ENCODE results near the gene ATXN1L.
A peak's percentile ranks its signal among the peaks of the same experiment; 100 is the strongest.

Gene ATXN1L

DNA sequence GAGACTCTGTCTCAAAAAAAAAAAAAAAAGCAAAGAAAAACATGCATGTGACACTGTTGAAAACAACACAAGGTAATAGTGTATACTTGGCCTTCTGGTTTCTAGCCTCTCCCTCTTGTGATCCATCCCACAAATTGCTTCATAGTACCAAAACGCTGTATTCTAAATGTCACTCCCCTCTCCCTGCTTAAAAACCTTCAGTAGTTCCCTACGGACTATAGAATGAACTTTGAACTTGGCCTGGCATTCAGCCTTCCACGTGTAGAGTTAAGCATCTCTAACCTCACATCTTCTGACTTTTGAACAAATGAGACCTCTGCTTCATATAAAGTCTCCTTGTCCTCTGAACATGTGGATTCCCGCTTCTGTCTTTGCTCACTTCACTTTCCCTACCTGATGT lies 33.1 kb downstream of the ATXN1L start:
- TF ChIP-seq, protein P1, sequence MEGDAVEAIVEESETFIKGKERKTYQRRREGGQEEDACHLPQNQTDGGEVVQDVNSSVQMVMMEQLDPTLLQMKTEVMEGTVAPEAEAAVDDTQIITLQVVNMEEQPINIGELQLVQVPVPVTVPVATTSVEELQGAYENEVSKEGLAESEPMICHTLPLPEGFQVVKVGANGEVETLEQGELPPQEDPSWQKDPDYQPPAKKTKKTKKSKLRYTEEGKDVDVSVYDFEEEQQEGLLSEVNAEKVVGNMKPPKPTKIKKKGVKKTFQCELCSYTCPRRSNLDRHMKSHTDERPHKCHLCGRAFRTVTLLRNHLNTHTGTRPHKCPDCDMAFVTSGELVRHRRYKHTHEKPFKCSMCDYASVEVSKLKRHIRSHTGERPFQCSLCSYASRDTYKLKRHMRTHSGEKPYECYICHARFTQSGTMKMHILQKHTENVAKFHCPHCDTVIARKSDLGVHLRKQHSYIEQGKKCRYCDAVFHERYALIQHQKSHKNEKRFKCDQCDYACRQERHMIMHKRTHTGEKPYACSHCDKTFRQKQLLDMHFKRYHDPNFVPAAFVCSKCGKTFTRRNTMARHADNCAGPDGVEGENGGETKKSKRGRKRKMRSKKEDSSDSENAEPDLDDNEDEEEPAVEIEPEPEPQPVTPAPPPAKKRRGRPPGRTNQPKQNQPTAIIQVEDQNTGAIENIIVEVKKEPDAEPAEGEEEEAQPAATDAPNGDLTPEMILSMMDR (IDR thresholded peaks at IDR 0.05): no peak

GRCh38 chr16:71880176-71880575 lies 34.4 kb downstream of the ATXN1L start:
- TF ChIP-seq, protein P1 (IDR thresholded peaks at IDR 0.05): no peak

- TF ChIP-seq, protein P1 (IDR thresholded peaks at IDR 0.05): peak; percentile 81
These were observed 36.9 kb downstream of the ATXN1L start for GRCh38 chr16:71882505-71883167.

- TF ChIP-seq, protein P1 (IDR thresholded peaks at IDR 0.05): peak; percentile 50
These were observed 37.5 kb downstream of the ATXN1L start for GRCh38 chr16:71883168-71883848.

- TF ChIP-seq, protein P1 (IDR thresholded peaks at IDR 0.05): no peak
These were observed 38.3 kb downstream of the ATXN1L start, which contains the start of gene ZNF821 for GRCh38 chr16:71883849-71884638. TSS of gene ZNF821 (minus strand) at chr16:71884182. CDS start at chr16:71879946, 4,236 bp downstream.

DNA sequence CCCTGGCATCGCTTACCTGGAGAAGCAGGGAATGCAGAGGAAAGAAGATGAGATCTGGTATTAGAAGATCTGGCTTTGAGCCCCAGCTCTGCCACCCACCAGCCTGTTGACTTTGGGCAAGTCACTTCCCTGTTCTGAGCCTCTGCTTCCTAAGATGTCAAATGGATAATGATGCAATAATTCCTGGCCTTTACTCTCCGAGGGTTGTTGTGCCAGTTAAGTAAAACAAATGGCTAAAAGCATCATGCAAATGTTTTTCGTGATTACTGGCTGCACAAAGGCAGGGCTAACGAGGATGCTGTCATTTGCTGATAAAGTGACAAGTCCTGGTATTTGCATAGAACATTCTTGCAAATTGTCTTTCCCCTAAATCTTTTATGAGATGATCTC lies 39.5 kb downstream of the ATXN1L start:
- TF ChIP-seq, protein P1 (IDR thresholded peaks at IDR 0.05): no peak

- TF ChIP-seq, protein P1 (IDR thresholded peaks at IDR 0.05): no peak
These were observed 43.4 kb downstream of the ATXN1L start for GRCh38 chr16:71889147-71889546.

All from LNCAP (cell line).